Ovary (tissue), 9 donors: ENCODE data around the gene SLC22A23. TPM values are rescaled to one million over a fixed set of nuclear protein-coding genes. Genes with fewer than 3 reads are reported as not detected.

ENCODE experiments used
- DNase-seq, 5 donors: peaks; one replicate each; pipeline ENCODE4 v3.0.0-alpha.2; 2019 to 2020
- H3K27ac ChIP-seq, 2 donors: fragments of 200-600 bp; one replicate each; pipeline versions ENCODE4 v1.5.1 to v1.8.0; 2019 to 2022
- H3K27me3 ChIP-seq: fragments of 200-600 bp; one replicate; pipeline ENCODE4 v1.8.0; 2022
- H3K36me3 ChIP-seq: fragments of 200-600 bp; sonication (generic); one replicate; pipeline ENCODE4 v1.5.1; 2019
- H3K4me1 ChIP-seq: one replicate; pipeline ENCODE4 v1.8.1; 2013; ENCODE audit warnings: mild to moderate bottlenecking, moderate library complexity; ENCODE audit not compliant: insufficient read depth
- H3K4me3 ChIP-seq: fragments of 200-600 bp; sonication (generic); one replicate; pipeline ENCODE4 v1.5.1; 2017
- H3K9me3 ChIP-seq, 2 donors: fragments of 200-600 bp in 1 of 2; sonication (generic) in 1 of 2; one replicate each; pipeline versions ENCODE4 v1.5.1 to v1.8.1; 2013 to 2019; ENCODE audit warnings: mild to moderate bottlenecking in 1 of 2, moderate library complexity in 1 of 2
- CTCF ChIP-seq, 3 donors: fragments of 450-650 bp in 2 of 3; fragments of 200-600 bp in 1 of 3; IDR thresholded peaks; one replicate each; pipeline versions ENCODE4 v1.5.1 to v1.8.0; 2016 to 2022; ENCODE audit warnings: antibody characterized with exemption in 3 of 3, mild to moderate bottlenecking in 1 of 3
- EP300 ChIP-seq: sonication (generic); formaldehyde crosslinking; IDR thresholded peaks from one replicate; pipeline ENCODE4 v1.6.1; 2017; ENCODE audit warnings: antibody characterized with exemption
- POLR2A ChIP-seq: fragments of 450-650 bp; IDR thresholded peaks from one replicate; pipeline ENCODE4 v1.6.1; 2017; ENCODE audit warnings: antibody characterized with exemption, mild to moderate bottlenecking, moderate library complexity
- WGBS, 3 donors: extraction: QIAGEN DNeasy Blood & Tissue Kit in 1 of 3; methylation state at CpG; one replicate each; pipeline versions ENCODE4 v1.1.5 to v1.1.7; 2013 to 2017; 5-methylcytosine and 5-hydroxymethylcytosine counted together
- intact Hi-C, 4 donors: fragments of 100-400 bp; cut with DNase I; formaldehyde crosslinking; loops; one replicate each; pipeline versions ENCODE4 v1.11.0 to v1.15.1; 2022 to 2023
- polyA plus RNA-seq, 2 donors: library from polyadenylated mRNA; stranded (reverse); fragments of 200-250 nt in 1 of 2; fragments of 350-450 nt in 1 of 2; fragmentation: Illumina TruSeq in 1 of 2; extraction: RNeasy Lipid Tissue Mini Kit (QIAGEN cat#74804) in 1 of 2; gene quantifications; one replicate each; pipeline ENCODE4 v1.2.3, GENCODE V29; 2013 to 2014
- total RNA-seq, 7 donors: library from RNA; depleted of rRNA in 2 of 7; stranded (reverse); fragments of >200 nt in 2 of 7; fragmentation: NEBNext Ultra II Directional in 3 of 7; extraction: Animal tissue kit (Norgen Biotek cat#: 25700) in 3 of 7; gene quantifications; one replicate each; pipeline versions ENCODE4 v1.1.0 to v1.2.4, GENCODE V29; 2016 to 2023
- donor health status: DM: no; HTN: no; CAD: no; lungs with moderate emphysema.
- donor health status: DM: no; HTN: no; CAD: no.
- donor health status: Bipolar disorder and iron deficiency.
- donor health status: DM: yes; HTN: yes; CAD: no.
- donor health status: DM: no; HTN: no; CAD: no.
- donor health status: DM: yes; HTN: yes; CAD: no.

SLC22A23 gene
- total and polyA plus RNA-seq, 9 donors = 2.3 to 31.0 (median 5.2) TPM

DNA sequence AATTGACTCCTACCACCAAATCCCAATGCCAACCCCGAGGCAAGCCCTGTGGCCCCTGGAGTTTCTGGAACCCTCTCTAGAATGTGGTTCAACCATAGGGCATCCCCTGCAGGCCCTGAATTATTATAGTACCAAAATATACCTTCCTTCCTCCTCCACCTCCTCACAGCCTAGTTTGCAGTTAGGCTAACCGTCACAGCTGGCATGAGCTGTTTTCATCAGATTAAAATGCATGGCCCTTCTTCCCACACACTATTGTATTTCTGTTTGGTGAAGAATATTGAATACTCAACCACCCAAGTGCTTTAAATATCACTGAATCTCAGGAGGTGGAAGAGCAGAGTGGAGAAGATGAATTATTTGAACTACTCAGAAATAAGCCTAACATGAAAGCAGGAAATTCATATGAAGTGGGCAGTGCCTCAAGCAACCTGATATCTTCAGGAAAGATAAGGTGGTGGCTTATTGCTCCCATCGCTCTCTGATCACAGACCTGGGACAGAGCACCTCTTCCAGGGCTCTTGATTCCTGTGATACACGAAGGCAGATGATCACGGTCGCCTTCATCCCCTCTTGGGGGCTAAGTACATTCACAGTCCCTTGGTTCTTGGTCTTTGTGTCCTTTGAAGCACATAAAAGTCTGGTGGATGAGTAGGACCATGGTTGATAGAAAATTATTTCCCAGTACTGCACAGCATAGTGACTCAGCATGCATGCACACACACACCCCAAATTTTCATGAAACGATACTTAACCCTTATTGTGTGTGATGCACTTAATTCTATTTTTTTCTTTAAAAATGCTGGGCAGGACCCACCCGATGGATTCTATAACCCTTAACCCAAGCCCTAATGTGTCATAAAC, 107.2 kb downstream of the SLC22A23 start:
- no peaks in the 10 kb centered on the region for H3K9me3 ChIP-seq
- intact Hi-C loops = no loop called here
- WGBS, 3 donors = 91 to 93% (median 92%) methylated on average over 8 of the region's 8 CpGs
- no peak overlapping the region for H3K27ac ChIP-seq
- DNase-seq = no peak
- H3K36me3 ChIP-seq = no peaks in the 10 kb centered on the region
- no peak overlapping the region for H3K4me3 ChIP-seq
- H3K27me3 ChIP-seq = no peaks in the 10 kb centered on the region
- H3K4me1 ChIP-seq = no peaks in the 10 kb centered on the region
- TF ChIP-seq POLR2A (no peak), EP300 (no peak), CTCF (IDR thresholded peaks at IDR 0.05) (no peak)

DNA sequence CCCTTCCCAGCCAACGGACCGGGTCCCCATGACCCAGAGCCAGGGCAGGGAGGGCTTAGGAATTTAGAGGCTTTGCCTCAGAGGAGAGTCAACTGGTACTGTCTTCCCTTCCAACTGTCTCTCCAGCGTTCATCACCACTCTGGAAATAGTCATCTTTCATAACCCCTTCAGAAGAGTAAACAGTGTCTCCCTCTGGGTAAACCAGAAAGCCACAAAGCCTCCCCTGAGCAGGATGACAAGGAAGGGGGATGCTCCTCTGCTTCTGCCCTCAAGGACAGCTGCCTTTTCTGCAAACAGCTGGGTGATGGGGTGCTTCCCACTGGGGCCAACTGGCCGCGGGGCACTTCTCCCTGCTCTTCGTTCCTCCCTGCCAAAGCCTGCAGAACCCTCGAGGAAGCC, 108.0 kb downstream of the SLC22A23 start:
- 71 to 86% (median 74%) methylated on average over 7 of the region's 7 CpGs for WGBS, 3 donors
- H3K27ac ChIP-seq = no peak overlapping the region
- H3K36me3 ChIP-seq = no peaks in the 10 kb centered on the region
- intact Hi-C loops = no loop called here
- H3K4me1 ChIP-seq = no peaks in the 10 kb centered on the region
- H3K4me3 ChIP-seq = no peak overlapping the region
- H3K9me3 ChIP-seq = no peaks in the 10 kb centered on the region
- no peak for DNase-seq
- no peaks in the 10 kb centered on the region for H3K27me3 ChIP-seq
- TF ChIP-seq CTCF (IDR thresholded peaks at IDR 0.05) (no peak), POLR2A (no peak), EP300 (no peak)

DNA sequence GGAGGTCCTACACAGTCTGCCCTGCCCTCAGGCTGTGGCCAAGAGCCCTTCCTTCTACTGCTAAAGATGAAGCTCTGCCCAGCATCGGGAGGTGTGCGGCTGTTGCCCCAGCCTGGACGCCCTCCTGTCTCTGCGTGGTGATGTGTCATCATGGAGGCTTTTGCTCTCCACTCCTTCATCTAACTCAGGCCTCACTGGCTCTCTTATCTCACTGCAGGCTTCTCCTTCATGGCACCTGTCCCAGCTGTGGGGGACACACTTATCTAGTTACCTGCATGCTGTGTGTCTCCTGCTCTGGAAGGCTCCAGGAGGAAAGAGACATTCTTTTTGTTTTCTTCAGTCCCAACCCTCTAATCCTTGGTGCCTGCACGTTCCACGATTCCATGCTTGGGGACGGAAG, 109.0 kb downstream of the SLC22A23 start:
- WGBS, 3 donors = 95 to 97% (median 95%) methylated on average over 7 of the region's 7 CpGs
- Histone ChIP-seq H3K4me1 (no peaks in the 10 kb centered on the region), H3K36me3 (no peaks in the 10 kb centered on the region), H3K27me3 (no peaks in the 10 kb centered on the region), H3K9me3 (no peaks in the 10 kb centered on the region), H3K4me3 (no peak overlapping the region), H3K27ac (no peak overlapping the region)
- intact Hi-C loops = no loop called here
- DNase-seq = no peak
- TF ChIP-seq POLR2A (no peak), EP300 (no peak), CTCF (IDR thresholded peaks at IDR 0.05) (no peak)

DNA sequence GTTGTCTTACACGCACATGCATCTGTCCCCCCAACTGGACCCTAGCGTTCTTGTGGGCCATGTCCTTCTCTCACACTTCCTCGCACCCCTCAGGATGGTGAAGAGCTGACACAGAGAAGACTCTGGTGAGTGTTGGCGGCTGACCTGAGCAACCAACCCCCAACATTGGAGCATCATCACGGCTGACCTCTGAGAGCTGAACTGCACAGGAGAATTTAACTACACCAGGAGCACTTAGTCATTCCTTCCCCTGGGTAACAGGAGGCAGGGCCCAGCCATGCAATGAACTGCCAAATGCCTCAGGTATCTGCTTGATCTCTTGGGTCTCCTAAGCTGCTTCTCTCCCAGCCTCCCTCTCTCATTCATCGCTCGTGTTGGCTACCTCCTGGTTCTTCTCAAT, 109.6 kb downstream of the SLC22A23 start:
- Histone ChIP-seq H3K36me3 (no peaks in the 10 kb centered on the region), H3K4me1 (no peaks in the 10 kb centered on the region), H3K4me3 (no peak overlapping the region), H3K27ac (no peak overlapping the region), H3K27me3 (no peaks in the 10 kb centered on the region), H3K9me3 (no peaks in the 10 kb centered on the region)
- WGBS, 3 donors = 92 to 96% (median 95%) methylated on average over 7 of the region's 7 CpGs
- no peak for TF ChIP-seq POLR2A
- TF ChIP-seq EP300 = no peak
- no peak for TF ChIP-seq CTCF (IDR thresholded peaks at IDR 0.05)
- intact Hi-C loops = no loop called here
- no peak for DNase-seq
